ENCODE results near the gene CRIP3. TPM values are rescaled to one million over a fixed set of nuclear protein-coding genes. Genes with fewer than 3 reads are reported as not detected.

CRIP3 gene
- total and polyA plus RNA-seq, 2 of the 13 experiments (the other 11 are each of a cell fraction or from before 2014, with no cell fraction given): 6.3 to 9.3 TPM

DNA sequence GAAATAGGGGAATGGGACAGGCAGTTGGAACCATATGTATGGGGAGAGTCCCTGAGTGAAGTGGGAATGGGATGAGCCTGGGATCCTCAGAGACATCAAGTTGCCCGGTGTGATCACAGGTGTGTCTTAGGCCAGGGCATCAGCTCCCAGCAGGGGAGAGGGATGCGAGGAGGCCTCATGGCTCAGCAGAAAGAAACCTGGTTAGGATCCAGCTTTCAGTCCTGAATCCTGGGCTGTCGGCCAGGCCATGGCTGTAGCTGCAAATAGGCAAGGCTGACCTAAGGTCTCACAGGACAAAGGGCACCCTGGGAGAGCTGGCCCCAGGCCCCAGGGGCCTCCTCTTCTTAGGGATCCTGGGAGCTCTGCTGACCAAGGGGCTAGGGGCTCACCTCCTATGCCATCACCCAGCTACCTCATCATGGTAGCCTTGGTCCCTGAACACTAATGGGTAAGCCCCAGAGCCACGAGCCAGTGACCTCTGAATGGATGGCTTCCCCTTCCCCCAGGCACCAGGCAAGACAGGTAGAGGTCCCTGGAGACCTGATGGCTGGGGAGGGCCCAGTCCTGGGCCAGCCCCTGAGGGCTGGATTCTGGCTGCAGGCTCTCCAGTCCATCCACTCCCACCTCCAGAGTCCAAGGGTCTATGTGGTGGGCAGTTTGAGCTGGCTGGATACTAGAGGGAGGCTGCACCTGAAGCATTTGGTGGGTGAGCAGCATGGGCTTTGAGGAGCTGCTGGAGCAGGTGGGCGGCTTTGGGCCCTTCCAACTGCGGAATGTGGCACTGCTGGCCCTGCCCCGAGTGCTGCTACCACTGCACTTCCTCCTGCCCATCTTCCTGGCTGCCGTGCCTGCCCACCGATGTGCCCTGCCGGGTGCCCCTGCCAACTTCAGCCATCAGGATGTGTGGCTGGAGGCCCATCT, 10.7 kb downstream of the CRIP3 start, which contains the start of gene SLC22A7 (continued):
- TF ChIP-seq, protein P1, sequence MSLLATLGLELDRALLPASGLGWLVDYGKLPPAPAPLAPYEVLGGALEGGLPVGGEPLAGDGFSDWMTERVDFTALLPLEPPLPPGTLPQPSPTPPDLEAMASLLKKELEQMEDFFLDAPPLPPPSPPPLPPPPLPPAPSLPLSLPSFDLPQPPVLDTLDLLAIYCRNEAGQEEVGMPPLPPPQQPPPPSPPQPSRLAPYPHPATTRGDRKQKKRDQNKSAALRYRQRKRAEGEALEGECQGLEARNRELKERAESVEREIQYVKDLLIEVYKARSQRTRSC (CRISPR knock-in tag; IDR thresholded peaks at IDR 0.05; ENCODE audit: low read depth): peak; percentile 85; the same call in 1 of the 2 replicates
- TF ChIP-seq ZNF274 (CRISPR knock-in tag; IDR thresholded peaks at IDR 0.05) (no peak; the same call in 1 of the 2 replicates), BCL6 (CRISPR knock-in tag; IDR thresholded peaks at IDR 0.05) (peak; percentile 33; the same call in 1 of the 2 replicates), SRSF1 (optimal IDR thresholded peaks at IDR 0.05; ENCODE audit: low read depth, low read length) (peak; percentile 68), ZEB1 (IDR thresholded peaks at IDR 0.05; ENCODE audit: insufficient replicate concordance, low read depth) (peak; percentile 77), ZNF383 (CRISPR knock-in tag; IDR thresholded peaks at IDR 0.05; ENCODE audit: borderline replicate concordance) (peak; percentile 83; the same call in 1 of the 2 replicates), NRL (CRISPR knock-in tag; IDR thresholded peaks at IDR 0.05; ENCODE audit: borderline replicate concordance) (peak; percentile 74), ZNF446 (CRISPR knock-in tag; IDR thresholded peaks at IDR 0.05) (no peak), ZNF432 (CRISPR knock-in tag; IDR thresholded peaks at IDR 0.05; ENCODE audit: borderline replicate concordance) (no peak), TARDBP (CRISPR knock-in tag; IDR thresholded peaks at IDR 0.05) (no peak), ZNF7 (CRISPR knock-in tag; IDR thresholded peaks at IDR 0.05) (no peak), MEF2D (CRISPR knock-in tag; IDR thresholded peaks at IDR 0.05) (0 out of 2 replicates have a peak, but pooled peaks have one; percentile 27), SOX13 (IDR thresholded peaks at IDR 0.05) (no peak), SOX13 (CRISPR knock-in tag; conservative IDR thresholded peaks at IDR 0.05 in 1 of 2, IDR thresholded peaks at IDR 0.05 in 1 of 2) (peak in 1 of 2 experiments; percentile 46; a peak in 1 of 4 replicates), TAF1 (CRISPR knock-in tag; IDR thresholded peaks at IDR 0.05) (0 out of 2 replicates have a peak, but pooled peaks have one; percentile 13), TOPORS (CRISPR knock-in tag; IDR thresholded peaks at IDR 0.05) (peak; percentile 16; the same call in 1 of the 2 replicates)
- TF ChIP-seq, protein P2, sequence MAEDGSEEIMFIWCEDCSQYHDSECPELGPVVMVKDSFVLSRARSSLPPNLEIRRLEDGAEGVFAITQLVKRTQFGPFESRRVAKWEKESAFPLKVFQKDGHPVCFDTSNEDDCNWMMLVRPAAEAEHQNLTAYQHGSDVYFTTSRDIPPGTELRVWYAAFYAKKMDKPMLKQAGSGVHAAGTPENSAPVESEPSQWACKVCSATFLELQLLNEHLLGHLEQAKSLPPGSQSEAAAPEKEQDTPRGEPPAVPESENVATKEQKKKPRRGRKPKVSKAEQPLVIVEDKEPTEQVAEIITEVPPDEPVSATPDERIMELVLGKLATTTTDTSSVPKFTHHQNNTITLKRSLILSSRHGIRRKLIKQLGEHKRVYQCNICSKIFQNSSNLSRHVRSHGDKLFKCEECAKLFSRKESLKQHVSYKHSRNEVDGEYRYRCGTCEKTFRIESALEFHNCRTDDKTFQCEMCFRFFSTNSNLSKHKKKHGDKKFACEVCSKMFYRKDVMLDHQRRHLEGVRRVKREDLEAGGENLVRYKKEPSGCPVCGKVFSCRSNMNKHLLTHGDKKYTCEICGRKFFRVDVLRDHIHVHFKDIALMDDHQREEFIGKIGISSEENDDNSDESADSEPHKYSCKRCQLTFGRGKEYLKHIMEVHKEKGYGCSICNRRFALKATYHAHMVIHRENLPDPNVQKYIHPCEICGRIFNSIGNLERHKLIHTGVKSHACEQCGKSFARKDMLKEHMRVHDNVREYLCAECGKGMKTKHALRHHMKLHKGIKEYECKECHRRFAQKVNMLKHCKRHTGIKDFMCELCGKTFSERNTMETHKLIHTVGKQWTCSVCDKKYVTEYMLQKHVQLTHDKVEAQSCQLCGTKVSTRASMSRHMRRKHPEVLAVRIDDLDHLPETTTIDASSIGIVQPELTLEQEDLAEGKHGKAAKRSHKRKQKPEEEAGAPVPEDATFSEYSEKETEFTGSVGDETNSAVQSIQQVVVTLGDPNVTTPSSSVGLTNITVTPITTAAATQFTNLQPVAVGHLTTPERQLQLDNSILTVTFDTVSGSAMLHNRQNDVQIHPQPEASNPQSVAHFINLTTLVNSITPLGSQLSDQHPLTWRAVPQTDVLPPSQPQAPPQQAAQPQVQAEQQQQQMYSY (CRISPR knock-in tag; IDR thresholded peaks at IDR 0.05): peak; percentile 56; the same call in 1 of the 2 replicates
- TF ChIP-seq, protein P3, sequence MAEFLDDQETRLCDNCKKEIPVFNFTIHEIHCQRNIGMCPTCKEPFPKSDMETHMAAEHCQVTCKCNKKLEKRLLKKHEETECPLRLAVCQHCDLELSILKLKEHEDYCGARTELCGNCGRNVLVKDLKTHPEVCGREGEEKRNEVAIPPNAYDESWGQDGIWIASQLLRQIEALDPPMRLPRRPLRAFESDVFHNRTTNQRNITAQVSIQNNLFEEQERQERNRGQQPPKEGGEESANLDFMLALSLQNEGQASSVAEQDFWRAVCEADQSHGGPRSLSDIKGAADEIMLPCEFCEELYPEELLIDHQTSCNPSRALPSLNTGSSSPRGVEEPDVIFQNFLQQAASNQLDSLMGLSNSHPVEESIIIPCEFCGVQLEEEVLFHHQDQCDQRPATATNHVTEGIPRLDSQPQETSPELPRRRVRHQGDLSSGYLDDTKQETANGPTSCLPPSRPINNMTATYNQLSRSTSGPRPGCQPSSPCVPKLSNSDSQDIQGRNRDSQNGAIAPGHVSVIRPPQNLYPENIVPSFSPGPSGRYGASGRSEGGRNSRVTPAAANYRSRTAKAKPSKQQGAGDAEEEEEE (CRISPR knock-in tag; IDR thresholded peaks at IDR 0.05; ENCODE audit: borderline replicate concordance): peak; percentile 87; the same call in 1 of the 2 replicates
- TF ChIP-seq, protein P4, sequence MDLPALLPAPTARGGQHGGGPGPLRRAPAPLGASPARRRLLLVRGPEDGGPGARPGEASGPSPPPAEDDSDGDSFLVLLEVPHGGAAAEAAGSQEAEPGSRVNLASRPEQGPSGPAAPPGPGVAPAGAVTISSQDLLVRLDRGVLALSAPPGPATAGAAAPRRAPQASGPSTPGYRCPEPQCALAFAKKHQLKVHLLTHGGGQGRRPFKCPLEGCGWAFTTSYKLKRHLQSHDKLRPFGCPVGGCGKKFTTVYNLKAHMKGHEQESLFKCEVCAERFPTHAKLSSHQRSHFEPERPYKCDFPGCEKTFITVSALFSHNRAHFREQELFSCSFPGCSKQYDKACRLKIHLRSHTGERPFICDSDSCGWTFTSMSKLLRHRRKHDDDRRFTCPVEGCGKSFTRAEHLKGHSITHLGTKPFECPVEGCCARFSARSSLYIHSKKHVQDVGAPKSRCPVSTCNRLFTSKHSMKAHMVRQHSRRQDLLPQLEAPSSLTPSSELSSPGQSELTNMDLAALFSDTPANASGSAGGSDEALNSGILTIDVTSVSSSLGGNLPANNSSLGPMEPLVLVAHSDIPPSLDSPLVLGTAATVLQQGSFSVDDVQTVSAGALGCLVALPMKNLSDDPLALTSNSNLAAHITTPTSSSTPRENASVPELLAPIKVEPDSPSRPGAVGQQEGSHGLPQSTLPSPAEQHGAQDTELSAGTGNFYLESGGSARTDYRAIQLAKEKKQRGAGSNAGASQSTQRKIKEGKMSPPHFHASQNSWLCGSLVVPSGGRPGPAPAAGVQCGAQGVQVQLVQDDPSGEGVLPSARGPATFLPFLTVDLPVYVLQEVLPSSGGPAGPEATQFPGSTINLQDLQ (CRISPR knock-in tag; IDR thresholded peaks at IDR 0.05): 0 out of 2 replicates have a peak, but pooled peaks have one; percentile 2
